OCI-LY1 (cell line): ENCODE results near the gene PVALB.

Source experiments
- EZH2 ChIP-seq: fragments of 200-600 bp; sonication (generic), shearing (Covaris generic); IDR thresholded peaks from 2 replicates; pipeline ENCODE4 v1.8.0; 2017; ENCODE audit warnings: borderline replicate concordance, mixed run types, mild to moderate bottlenecking, antibody characterized with exemption, low read length, moderate library complexity, mixed read lengths
- TF ChIP-seq, protein P1 (sequence below): fragments of 200-600 bp; sonication (generic), shearing (Covaris generic); IDR thresholded peaks from 2 replicates; pipeline ENCODE4 v1.5.1; 2017; ENCODE audit warnings: mild to moderate bottlenecking, antibody characterized with exemption, low read length, moderate library complexity, mixed read lengths

DNA sequence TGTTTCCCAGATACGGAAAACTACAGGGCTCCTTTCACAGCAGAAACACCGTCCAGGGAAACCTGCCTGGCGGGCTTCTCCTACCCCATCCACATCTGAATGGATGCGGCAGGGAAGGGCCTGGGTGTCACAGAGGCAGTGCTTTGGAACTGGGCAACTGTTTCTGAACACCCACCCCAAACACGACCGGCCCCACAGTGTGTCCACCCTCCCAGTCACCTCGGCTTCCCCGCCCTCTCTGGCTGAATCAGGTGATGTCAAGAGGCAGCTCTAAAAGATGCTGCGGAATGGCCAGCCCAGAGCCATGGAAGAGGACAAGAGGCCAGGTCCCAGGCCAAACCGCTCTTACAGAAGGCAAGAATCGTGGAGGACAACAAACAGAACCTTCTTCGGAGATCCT, 62.9 kb downstream of the PVALB start:
- TF ChIP-seq, protein P1, sequence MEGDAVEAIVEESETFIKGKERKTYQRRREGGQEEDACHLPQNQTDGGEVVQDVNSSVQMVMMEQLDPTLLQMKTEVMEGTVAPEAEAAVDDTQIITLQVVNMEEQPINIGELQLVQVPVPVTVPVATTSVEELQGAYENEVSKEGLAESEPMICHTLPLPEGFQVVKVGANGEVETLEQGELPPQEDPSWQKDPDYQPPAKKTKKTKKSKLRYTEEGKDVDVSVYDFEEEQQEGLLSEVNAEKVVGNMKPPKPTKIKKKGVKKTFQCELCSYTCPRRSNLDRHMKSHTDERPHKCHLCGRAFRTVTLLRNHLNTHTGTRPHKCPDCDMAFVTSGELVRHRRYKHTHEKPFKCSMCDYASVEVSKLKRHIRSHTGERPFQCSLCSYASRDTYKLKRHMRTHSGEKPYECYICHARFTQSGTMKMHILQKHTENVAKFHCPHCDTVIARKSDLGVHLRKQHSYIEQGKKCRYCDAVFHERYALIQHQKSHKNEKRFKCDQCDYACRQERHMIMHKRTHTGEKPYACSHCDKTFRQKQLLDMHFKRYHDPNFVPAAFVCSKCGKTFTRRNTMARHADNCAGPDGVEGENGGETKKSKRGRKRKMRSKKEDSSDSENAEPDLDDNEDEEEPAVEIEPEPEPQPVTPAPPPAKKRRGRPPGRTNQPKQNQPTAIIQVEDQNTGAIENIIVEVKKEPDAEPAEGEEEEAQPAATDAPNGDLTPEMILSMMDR, result no peak
- no peak for TF ChIP-seq EZH2
